ENCODE measurements around the gene PCDHB14.

DNA sequence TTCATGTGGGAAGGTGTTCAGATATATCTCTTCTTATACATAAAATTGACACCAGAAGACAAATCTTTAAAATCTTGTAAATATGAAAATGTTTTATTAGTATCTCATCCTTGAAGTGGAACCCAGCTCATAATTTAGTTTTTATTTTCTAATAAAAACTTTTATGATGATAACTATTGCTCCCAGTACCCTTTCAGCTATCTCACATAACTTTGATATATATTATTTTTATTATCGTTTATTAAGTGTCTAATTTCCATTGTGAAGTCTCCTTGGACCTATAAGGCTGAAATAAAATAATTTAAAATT, 38.0 kb downstream of the PCDHB14 start:
- TF ChIP-seq, protein P1, sequence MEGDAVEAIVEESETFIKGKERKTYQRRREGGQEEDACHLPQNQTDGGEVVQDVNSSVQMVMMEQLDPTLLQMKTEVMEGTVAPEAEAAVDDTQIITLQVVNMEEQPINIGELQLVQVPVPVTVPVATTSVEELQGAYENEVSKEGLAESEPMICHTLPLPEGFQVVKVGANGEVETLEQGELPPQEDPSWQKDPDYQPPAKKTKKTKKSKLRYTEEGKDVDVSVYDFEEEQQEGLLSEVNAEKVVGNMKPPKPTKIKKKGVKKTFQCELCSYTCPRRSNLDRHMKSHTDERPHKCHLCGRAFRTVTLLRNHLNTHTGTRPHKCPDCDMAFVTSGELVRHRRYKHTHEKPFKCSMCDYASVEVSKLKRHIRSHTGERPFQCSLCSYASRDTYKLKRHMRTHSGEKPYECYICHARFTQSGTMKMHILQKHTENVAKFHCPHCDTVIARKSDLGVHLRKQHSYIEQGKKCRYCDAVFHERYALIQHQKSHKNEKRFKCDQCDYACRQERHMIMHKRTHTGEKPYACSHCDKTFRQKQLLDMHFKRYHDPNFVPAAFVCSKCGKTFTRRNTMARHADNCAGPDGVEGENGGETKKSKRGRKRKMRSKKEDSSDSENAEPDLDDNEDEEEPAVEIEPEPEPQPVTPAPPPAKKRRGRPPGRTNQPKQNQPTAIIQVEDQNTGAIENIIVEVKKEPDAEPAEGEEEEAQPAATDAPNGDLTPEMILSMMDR (IDR thresholded peaks at IDR 0.05), result no peak
- TF ChIP-seq POLR2A (IDR thresholded peaks at IDR 0.05), result no peak

All from lower leg skin (tissue), 3 donors.